ENCODE data around the gene IFIT1B.
A peak's percentile ranks its signal among the peaks of the same experiment; 100 is the strongest.
"Not testable (repeated sequence)": the region's sequence is repeated elsewhere in the genome, so short reads cannot be mapped to it uniquely, and the experiment has no call there.

Gene IFIT1B

GRCh38 chr10:89412276-89412675 lies 34.4 kb downstream of the IFIT1B start:
- not testable (repeated sequence) for DNase-seq (ENCODE audit: low read depth in 2 of 2)

DNA sequence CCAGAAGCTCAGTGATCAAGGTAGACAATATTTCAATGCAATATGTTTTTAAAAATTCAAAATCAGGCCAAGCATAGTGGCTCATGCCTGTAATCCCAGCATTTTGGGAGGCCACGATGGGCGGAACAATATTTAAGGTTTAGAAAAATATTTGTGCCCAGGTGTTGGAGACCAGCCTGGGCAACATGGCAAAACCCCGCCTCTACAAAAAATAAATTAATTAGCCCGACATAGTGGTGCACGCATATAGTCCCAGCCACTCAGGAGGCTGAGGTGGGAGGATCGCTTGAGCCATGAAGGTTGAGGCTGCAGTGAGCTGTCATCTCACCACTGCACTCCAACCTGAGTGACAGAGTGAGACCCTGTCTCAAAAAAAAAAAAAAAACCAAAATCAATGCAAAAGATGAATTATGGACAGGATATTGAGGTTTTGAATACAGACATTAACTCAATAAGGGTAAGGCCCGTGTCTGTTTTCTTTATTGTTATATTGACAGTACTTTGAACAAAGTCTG lies 35.6 kb downstream of the IFIT1B start:
- DNase-seq (ENCODE audit: low read depth in 2 of 2): no peak

DNA sequence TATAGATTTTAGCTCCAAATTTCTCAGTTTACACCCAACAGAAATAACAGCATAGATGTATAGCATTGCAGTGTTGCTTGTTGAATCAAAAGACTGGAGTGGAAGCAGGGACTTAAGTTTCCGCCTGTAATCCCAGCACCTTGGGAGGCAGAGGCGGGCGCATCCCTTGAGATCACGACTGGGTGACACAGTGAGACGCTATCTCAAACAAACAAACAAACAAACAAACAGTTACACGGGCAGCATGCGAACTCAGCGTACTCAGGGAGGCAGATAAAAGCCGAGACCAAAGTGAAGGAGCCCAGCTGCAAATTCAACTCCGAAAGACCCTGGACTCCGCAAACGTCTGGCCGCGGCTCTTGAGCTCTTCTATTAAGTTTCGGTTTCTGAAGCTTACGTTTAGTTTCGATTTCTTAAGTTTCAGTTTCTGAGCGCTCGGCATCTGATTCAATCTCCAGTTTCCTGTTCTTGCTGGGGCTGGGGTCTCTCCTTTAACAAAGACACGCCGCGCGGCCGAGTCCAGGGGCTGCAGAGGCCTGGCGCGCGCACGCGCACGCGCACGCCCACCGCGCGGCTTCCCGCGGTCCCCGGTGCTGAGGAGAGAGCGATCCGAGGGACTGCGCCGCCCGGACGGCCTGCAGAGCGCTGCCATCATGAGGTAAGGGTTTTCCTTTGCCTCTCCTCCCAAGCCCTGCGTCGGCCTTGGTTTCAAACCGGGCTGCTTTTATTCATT lies 36.5 kb downstream of the IFIT1B start, which contains the start of gene IFIT5:
Gene IFIT5 (plus strand): TSS at position 423 of the 733 bp plus-strand sequence. CDS start 231 bp downstream, at position 654.
- peak; percentile 28 to 31 for DNase-seq (ENCODE audit: low read depth in 2 of 2)

DNA sequence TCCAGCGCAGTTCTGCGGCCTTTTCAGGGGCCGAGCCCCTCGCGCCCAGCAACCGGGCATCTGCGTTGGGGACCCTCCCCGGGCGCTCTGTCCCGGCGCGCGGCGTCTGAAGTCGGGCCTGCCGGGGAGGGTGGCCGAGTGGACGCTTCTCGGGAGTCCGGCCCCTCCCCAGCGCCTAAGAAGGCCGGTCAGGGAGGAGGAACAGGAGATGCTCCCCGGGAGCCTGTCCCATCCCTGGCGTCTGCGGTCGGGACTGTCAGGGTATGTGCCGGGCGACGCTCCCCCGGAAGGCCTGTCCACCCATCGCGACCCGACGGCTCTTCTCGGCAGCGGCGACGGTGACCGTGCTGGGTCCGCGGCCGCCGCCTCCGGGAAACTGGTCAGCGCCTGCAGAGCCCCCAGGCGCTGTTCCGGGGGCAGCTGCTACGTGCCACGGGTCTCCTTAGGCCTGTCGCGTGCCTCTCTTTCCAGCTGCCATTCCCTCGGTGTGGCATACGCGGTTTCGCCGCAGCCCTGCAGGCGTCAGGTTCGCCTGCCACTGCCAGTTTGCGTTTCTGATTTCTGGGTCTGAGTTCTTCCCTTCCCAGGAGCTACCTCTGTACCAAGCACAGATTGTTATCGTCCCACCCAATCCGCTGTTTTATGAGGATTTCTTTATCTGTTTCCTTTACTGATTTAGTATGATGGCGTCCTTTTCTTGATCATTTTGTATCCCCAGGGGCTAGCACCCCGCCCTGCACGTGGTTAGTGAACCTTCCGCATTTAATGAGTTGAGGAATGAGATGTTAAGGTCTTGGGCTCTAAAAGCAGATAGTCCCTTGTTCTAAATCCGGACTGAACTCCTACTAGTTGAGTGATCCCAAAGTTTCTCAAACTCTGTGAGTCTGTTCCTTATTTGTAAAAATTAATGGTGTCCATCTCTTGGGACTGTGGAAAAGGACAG lies 37.3 kb downstream of the IFIT1B start:
- peak; percentile 7 to 8 for DNase-seq (ENCODE audit: low read depth in 2 of 2)

- no peak for DNase-seq (ENCODE audit: low read depth in 2 of 2)
These were observed 38.6 kb downstream of the IFIT1B start for GRCh38 chr10:89416465-89416864.

GRCh38 chr10:89419548-89419947 lies 41.7 kb downstream of the IFIT1B start:
- DNase-seq (ENCODE audit: low read depth in 2 of 2): no peak

- DNase-seq (ENCODE audit: low read depth in 2 of 2): no peak
These were observed 43.2 kb downstream of the IFIT1B start for GRCh38 chr10:89421018-89421476.

GRCh38 chr10:89425000-89425399 lies 47.1 kb downstream of the IFIT1B start:
- DNase-seq (ENCODE audit: low read depth in 2 of 2): no peak

DNA sequence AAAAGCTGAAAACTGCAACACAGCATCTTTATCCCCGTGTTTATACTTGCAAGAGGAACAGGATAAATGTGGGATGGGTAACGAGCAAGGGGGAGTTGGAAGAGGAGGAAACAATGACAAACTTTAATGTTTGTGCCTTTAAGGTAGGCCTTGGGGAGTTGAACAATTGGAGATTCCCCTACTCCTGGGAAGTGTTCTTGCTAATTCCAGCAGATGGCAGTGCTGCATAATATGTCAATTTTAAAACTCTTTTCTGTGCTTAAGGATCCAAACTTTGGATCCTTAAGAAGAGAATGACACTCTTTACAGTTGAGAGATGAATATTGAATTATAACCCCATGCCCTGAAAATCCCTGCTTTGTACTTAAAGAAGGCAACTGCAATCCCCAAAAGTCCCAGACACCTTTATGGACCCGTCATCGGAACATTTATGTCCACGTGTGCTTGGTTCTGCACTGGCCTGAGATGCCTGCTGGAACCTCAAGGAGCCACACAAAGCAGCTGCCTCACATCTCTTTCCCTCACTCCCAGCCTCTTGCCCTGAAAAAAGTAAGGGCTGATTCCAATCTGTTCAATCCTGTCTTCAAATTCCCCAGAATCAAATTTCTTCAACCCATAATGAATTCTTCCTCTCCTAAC lies 48.5 kb downstream of the IFIT1B start:
- DNase-seq (ENCODE audit: low read depth in 2 of 2): no peak

DNA sequence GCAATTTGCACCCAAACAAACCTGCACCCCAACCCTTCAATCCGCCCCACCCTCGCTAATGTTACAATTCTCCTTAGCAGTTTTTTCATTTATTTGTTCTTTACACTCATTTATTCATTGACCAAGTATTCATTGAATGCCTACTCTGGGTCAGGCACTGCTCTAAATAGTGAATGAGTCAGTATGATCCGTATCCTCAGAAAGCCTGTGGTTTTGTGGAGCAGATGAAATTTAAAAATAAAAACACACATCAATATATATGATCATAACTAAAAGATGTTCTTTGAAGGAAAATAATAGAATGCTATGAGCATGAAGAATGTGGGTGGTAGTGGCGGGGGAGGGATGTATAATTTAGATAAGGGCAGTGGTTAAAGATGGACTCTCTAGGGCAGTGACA lies 49.8 kb downstream of the IFIT1B start:
- DNase-seq (ENCODE audit: low read depth in 2 of 2): no peak

- no peak for DNase-seq (ENCODE audit: low read depth in 2 of 2)
These were observed 51.0 kb downstream of the IFIT1B start for GRCh38 chr10:89428877-89429276.

GRCh38 chr10:89431977-89432376 lies 54.1 kb downstream of the IFIT1B start:
- no peak for DNase-seq (ENCODE audit: low read depth in 2 of 2)

Data from stimulated activated CD4-positive, alpha-beta T cell treated with anti-CD3 and anti-CD28 coated beads, Interleukin-12 subunit alpha, Interleukin-12 subunit beta, amount 100 ng/mL, for 24 hours (primary cell).